Hepatic stellate cell (primary cell): ENCODE data around the gene CAPN11.
"Not testable (repeated sequence)": the region's sequence is repeated elsewhere in the genome, so short reads cannot be mapped to it uniquely, and the experiment has no call there.

ENCODE experiments used
- DNase-seq: peaks from one replicate; pipeline ENCODE4 v3.0.0; 2011; ENCODE audit warnings: low spot score

CAPN11 gene

DNA sequence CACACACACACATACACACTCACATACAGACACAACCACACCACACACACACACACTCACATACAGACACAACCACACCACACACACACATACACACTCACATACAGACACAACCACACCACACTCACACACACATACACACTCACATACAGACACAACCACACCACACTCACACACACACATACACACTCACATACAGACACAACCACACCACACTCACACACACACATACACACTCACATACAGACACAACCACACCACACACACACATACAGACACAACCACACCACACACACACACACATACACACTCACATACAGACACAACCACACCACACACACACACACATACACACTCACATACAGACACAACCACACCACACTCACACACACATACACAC, 23.2 kb downstream of the CAPN11 start:
- DNase-seq: not testable (repeated sequence)

GRCh38 chr6:44182911-44183390, 24.3 kb downstream of the CAPN11 start:
- no peak for DNase-seq

DNA sequence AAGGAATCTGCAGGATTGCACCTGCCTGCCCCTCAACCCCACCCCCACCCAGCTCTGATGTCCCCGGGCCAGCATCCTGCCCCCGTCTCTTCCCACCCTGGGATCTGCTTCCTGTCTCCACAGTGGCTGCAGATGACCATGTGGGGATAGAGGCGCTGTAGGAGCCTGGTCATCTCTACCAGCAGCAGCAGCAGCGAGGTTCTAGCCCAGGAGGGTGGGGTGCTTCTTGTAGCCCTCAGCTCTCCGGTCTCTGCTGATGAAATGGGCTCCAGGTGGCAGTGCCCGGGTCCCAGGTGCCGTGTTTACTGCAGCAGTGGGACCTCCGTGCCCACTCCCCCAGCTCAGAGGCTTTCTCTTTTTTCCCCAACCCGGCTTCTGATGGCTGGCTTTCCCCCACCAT, 25.2 kb downstream of the CAPN11 start:
- DNase-seq: no peak

- DNase-seq: not testable (repeated sequence)
Measured at GRCh38 chr6:44185356-44185755, 26.7 kb downstream of the CAPN11 start.

DNA sequence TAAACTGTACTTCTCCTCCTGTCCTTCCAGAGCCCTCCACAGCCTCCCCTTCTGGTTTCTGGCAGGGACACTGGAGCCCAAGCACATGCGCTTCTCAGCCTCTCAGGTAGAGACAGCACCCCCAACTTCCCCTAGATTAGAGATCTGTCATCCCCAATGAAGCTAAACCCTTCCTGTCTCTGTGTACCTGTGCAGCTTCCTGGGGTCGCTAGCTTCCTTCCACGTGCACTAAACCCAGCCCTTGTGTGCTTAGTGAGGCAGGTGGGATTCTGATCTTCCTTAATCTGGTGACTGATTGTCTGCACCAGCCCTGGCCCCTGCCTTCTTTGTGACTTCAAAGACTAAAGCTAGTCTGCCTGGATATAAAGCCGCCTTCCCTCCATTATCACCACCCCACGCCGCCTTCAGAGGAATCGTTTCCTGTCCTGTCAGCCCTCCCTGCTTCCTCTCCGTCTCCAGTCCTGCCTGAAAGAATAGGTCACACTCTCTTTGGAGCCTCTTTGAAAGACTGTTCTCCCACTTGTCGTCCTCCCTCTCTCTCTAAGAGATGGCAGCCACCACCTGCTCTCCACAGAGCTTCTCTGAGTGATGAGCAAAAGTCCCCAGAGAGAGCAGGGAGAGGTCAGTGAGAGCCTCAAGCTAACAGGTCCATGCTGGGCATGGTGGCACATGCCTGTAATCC, 27.5 kb downstream of the CAPN11 start:
- no peak for DNase-seq

GRCh38 chr6:44186635-44187025, 28.0 kb downstream of the CAPN11 start:
- no peak for DNase-seq

- no peak for DNase-seq
Measured at GRCh38 chr6:44188819-44189218, 30.2 kb downstream of the CAPN11 start.

GRCh38 chr6:44189257-44189656, 30.6 kb downstream of the CAPN11 start:
- no peak for DNase-seq

GRCh38 chr6:44190715-44191114, 32.1 kb downstream of the CAPN11 start:
- DNase-seq: no peak

GRCh38 chr6:44192428-44193041, 33.9 kb downstream of the CAPN11 start:
- no peak for DNase-seq

- no peak for DNase-seq
Measured at GRCh38 chr6:44193307-44193910, 34.8 kb downstream of the CAPN11 start.

- DNase-seq: no peak
Measured at GRCh38 chr6:44194326-44194725, 35.7 kb downstream of the CAPN11 start.

- not testable (repeated sequence) for DNase-seq
Measured at GRCh38 chr6:44196351-44196750, 37.7 kb downstream of the CAPN11 start.

DNA sequence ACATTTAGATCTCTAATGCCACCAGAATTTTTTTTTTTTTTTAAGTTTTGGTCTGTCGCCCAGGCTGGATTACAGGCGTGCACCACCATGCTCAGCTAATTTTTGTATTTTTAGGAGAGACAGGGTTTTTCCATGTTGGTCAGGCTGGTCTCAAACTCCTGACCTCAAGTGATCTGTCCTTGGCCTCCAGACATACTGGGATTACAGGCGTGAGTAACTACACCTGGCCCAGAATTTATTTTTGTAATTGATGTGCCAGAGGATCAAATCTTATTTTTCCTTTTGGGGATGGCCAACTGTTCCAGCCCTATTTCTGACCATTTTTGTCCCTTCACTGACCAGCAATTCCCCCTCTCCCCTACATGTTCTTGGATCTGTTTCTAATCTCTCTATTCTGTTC, 40.1 kb downstream of the CAPN11 start:
- DNase-seq: no peak

- DNase-seq: no peak
Measured at GRCh38 chr6:44199883-44200282, 41.3 kb downstream of the CAPN11 start.

DNA sequence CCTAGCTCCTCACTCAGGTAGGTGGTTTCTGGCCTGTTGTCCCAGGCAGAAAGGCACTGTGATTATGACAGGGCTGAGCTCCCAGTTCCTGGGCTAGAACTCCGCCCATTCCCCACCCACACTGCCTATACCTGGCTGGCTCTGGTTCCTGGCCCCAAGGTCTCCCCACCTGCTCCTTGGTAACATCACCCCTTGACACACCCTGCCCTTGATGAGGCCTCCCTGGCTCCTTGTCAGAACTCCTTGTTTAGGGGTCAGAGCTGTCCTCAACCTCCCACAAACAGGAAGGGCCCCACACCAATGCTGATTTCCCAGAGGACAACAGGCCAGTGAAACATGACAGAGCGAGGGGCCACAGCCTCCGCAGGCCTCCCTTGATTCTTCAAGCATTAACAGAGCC, 42.6 kb downstream of the CAPN11 start:
- no peak for DNase-seq

- no peak for DNase-seq
Measured at GRCh38 chr6:44201638-44202303, 43.2 kb downstream of the CAPN11 start.

DNA sequence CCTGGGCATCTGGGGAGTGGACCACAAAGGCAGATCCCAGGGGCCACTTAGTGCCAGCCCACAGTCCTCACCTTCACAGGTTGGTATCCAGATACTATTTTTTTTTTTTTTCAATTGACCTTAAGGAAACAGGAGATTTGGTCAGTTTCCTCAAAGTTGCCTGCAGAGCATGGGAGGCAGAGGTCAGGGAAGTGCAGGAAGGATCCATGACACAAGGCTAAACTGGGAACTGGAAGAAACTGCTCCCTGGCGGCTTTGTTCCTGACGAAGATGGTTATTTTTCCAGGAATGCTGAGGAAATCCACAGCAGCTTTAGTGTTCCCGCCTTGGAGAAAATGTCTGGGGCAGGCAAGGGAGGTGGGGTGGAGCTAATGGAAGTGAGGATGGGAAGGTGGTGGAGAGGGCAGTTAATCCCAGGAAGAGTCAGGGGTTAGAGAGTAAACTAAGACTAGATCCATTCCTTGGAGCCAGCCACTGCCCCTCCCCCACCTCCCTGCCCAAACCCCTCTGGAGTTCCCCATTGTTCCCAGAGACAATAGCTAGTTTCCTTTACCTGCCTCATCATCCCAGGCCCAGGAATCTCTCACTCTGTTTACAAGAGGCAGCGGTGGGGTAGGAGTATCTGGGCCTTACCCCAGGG, 43.8 kb downstream of the CAPN11 start:
- DNase-seq: no peak

GRCh38 chr6:44202972-44203750, 44.5 kb downstream of the CAPN11 start:
- no peak for DNase-seq

DNA sequence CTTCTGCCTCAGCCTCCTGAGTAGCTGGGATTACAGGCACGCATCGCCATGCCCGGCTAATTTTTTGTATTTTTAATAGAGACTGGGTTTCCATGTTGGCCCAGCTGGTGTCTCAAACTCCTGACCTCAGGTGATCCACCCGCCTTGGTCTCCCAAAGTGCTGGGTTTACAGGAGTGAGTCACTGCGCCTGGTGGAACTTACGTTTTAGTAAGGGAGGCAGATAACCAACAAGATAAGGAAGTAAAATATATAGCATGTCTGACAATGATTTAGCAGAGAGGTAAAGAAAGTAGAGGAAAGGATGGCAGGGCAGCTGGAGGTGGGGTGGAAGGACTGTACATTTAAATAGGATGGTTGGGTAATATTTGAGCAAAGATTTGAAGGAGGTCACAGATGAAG, 45.3 kb downstream of the CAPN11 start:
- DNase-seq: no peak

DNA sequence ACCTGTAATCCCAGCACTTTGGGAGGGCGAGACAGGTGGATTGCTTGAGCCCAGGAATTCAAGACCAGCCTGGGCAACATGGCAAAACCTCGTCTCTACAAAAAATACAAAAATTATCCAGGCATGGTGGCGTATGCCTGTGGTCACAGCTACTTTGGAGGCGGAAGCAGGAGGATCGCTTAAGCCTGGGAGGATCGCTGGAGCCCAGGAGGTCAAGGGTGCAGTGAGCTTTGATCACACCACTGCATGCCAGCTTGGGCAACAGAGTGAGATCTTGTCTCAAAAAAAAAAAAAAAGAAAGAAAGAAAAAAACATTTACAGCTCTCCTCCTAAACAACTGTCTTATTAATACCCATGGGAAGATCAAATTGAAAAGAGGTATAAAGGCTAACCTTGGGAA, 49.3 kb downstream of the CAPN11 start:
- DNase-seq: no peak

DNA sequence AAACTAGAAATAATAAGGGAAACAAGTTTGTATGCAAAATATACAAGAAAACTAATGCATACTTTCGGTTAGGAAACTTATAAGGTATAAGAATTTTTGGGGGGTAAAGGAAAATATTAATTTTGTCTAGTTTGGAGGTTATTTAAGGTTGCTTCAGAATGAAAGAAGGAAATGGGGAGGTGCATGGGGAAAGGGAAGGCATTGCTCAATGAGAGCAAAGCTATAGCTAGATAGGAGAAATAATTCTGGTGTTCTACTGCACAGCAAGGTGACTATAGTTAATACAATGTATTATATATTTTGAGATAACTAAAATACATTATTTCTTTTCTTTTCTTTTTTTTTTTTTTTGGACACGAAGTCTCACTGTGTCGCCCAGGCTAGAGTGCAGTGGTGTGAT, 52.7 kb downstream of the CAPN11 start:
- no peak for DNase-seq
